ENCODE measurements around the gene TRABD2A.

The TRABD2A gene

GRCh38 chr2:84880395-84880644 is 564 bp downstream of the TRABD2A start:
- H3K27me3 ChIP-seq (ENCODE audit: insufficient read depth, poor library complexity, severe bottlenecking) = peaks cover 34% of the 10 kb centered on the region
- H3K27ac ChIP-seq (replicated peaks) = no peak overlapping the region
- no peak for DNase-seq (ENCODE audit: low read depth in 1 of 2, low spot score in 1 of 2)
- TF ChIP-seq POLR2AphosphoS5 (IDR thresholded peaks at IDR 0.05; ENCODE audit: low read depth) = no peak
- TF ChIP-seq GABPA (IDR thresholded peaks at IDR 0.05; ENCODE audit: low read depth) = no peak
- no peak for TF ChIP-seq CTCF (IDR thresholded peaks at IDR 0.05; ENCODE audit: insufficient read depth, low read length)
- TF ChIP-seq, protein P1, sequence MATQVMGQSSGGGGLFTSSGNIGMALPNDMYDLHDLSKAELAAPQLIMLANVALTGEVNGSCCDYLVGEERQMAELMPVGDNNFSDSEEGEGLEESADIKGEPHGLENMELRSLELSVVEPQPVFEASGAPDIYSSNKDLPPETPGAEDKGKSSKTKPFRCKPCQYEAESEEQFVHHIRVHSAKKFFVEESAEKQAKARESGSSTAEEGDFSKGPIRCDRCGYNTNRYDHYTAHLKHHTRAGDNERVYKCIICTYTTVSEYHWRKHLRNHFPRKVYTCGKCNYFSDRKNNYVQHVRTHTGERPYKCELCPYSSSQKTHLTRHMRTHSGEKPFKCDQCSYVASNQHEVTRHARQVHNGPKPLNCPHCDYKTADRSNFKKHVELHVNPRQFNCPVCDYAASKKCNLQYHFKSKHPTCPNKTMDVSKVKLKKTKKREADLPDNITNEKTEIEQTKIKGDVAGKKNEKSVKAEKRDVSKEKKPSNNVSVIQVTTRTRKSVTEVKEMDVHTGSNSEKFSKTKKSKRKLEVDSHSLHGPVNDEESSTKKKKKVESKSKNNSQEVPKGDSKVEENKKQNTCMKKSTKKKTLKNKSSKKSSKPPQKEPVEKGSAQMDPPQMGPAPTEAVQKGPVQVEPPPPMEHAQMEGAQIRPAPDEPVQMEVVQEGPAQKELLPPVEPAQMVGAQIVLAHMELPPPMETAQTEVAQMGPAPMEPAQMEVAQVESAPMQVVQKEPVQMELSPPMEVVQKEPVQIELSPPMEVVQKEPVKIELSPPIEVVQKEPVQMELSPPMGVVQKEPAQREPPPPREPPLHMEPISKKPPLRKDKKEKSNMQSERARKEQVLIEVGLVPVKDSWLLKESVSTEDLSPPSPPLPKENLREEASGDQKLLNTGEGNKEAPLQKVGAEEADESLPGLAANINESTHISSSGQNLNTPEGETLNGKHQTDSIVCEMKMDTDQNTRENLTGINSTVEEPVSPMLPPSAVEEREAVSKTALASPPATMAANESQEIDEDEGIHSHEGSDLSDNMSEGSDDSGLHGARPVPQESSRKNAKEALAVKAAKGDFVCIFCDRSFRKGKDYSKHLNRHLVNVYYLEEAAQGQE (IDR thresholded peaks at IDR 0.05; ENCODE audit: insufficient replicate concordance, low read depth) = no peak
- peak overlapping the region; percentile 34 for H3K4me3 ChIP-seq (replicated peaks; ENCODE audit: insufficient read depth, low read length)

GRCh38 chr2:84879584-84880394 is 1.1 kb downstream of the TRABD2A start:
- no peak for DNase-seq (ENCODE audit: low read depth in 1 of 2, low spot score in 1 of 2)
- no peak overlapping the region for H3K4me3 ChIP-seq (replicated peaks; ENCODE audit: insufficient read depth, low read length)
- no peak overlapping the region for H3K27ac ChIP-seq (replicated peaks)
- H3K27me3 ChIP-seq (ENCODE audit: insufficient read depth, poor library complexity, severe bottlenecking) = peaks cover 34% of the 10 kb centered on the region
- TF ChIP-seq GABPA (IDR thresholded peaks at IDR 0.05; ENCODE audit: low read depth) (no peak), CTCF (IDR thresholded peaks at IDR 0.05; ENCODE audit: insufficient read depth, low read length) (no peak), SPI1 (IDR thresholded peaks at IDR 0.05; ENCODE audit: borderline replicate concordance, low read depth) (no peak), POLR2AphosphoS5 (IDR thresholded peaks at IDR 0.05; ENCODE audit: low read depth) (no peak)
- TF ChIP-seq, protein P1 (IDR thresholded peaks at IDR 0.05; ENCODE audit: insufficient replicate concordance, low read depth) = no peak

DNA sequence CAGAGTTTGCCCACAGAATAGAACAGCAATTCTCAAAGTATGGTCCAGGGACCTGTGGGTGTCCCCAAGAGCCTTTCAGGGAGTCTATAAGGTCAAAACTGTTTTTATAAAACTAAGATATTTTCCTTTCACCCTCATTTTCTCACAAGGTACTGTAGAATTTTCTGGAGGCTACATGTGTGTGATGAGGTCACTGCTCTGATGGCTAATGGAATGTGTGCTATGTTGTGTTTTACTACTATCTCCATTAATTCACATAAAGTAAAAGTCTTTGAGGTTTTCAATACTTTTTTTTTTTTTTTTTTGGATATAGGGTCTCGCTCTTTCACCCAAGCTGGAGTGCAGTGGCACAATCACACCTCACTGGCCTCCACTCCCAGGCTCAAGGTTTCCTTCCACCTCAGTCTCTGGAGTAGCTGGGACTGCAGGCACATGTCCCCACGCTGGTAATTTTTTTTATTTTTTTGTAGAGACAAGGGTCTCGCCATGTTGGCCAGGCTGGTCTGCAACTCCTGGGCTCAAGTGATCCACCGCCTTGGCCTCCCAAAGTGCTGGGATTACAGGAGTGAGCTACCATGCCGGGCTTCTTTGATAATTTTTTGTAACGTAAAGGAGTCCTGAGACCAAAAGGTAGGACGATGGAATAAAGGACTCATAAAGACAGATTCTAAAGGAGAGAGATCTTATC is 1.8 kb downstream of the TRABD2A start:
- Histone ChIP-seq H3K27ac (replicated peaks) (no peak overlapping the region), H3K4me3 (replicated peaks; ENCODE audit: insufficient read depth, low read length) (no peak overlapping the region), H3K27me3 (ENCODE audit: insufficient read depth, poor library complexity, severe bottlenecking) (peaks cover 34% of the 10 kb centered on the region)
- DNase-seq (ENCODE audit: low read depth in 1 of 2, low spot score in 1 of 2) = no peak
- TF ChIP-seq GABPA (IDR thresholded peaks at IDR 0.05; ENCODE audit: low read depth) = no peak
- TF ChIP-seq CTCF (IDR thresholded peaks at IDR 0.05; ENCODE audit: insufficient read depth, low read length) = no peak
- TF ChIP-seq POLR2AphosphoS5 (IDR thresholded peaks at IDR 0.05; ENCODE audit: low read depth) = no peak
- TF ChIP-seq SPI1 (IDR thresholded peaks at IDR 0.05; ENCODE audit: borderline replicate concordance, low read depth) = no peak
- TF ChIP-seq, protein P1 (IDR thresholded peaks at IDR 0.05; ENCODE audit: insufficient replicate concordance, low read depth) = no peak
